Fibroblast of mammary gland (primary cell): Measurements from ENCODE around the gene PSMC3.

Experiments
- DNase-seq: peaks from one replicate; pipeline ENCODE4 v3.0.0-alpha.2; 2010; ENCODE audit warnings: low read depth
- H3K4me3 ChIP-seq: 2 replicates; pipeline ENCODE4 v1.5.1; 2011; ENCODE audit warnings: low read depth, mild to moderate bottlenecking, low read length, moderate library complexity; ENCODE audit not compliant: control insufficient read depth
- TF ChIP-seq, protein P1 (sequence below): conservative IDR thresholded peaks from 2 replicates; pipeline ENCODE4 v1.5.1; 2011; ENCODE audit warnings: low read depth, low read length, inconsistent platforms; ENCODE audit not compliant: control insufficient read depth, insufficient read depth

Gene PSMC3

DNA sequence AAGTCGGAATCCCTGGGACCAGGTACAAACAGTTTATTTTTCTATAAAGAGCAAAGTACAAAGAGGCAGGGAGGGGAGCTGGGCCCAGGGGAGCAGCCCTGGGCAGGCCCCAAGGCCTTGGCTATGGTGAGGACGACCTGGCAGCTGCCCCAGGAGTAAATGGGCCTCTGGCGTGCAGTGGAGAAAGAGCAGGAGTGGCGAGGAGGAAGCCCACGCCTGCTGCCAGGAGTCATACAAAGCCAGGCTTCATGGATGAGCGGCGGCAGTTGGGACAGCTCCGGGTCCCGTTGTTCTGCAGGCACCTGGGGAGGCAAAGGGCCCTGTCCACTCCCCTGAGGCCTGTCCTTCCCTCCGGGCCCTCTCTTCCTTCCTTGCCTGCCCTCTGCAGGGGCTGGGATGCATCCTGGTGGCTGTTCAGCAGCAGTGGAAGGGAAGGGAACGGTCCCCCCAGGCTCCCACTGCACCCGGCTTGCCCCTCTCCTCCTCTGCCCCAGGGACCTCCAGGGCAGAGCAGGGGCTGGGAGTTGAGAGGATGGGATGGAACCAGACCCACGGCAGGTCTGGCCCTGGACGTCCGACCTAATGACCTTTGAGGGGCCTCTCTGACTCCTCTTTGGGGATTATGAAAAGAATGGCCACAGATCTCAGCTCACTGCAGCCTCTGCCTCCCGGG lies 11.6 kb upstream of the PSMC3 start:
- no peak for DNase-seq
- no peak overlapping the region for H3K4me3 ChIP-seq
- TF ChIP-seq, protein P1, sequence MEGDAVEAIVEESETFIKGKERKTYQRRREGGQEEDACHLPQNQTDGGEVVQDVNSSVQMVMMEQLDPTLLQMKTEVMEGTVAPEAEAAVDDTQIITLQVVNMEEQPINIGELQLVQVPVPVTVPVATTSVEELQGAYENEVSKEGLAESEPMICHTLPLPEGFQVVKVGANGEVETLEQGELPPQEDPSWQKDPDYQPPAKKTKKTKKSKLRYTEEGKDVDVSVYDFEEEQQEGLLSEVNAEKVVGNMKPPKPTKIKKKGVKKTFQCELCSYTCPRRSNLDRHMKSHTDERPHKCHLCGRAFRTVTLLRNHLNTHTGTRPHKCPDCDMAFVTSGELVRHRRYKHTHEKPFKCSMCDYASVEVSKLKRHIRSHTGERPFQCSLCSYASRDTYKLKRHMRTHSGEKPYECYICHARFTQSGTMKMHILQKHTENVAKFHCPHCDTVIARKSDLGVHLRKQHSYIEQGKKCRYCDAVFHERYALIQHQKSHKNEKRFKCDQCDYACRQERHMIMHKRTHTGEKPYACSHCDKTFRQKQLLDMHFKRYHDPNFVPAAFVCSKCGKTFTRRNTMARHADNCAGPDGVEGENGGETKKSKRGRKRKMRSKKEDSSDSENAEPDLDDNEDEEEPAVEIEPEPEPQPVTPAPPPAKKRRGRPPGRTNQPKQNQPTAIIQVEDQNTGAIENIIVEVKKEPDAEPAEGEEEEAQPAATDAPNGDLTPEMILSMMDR = no peak

DNA sequence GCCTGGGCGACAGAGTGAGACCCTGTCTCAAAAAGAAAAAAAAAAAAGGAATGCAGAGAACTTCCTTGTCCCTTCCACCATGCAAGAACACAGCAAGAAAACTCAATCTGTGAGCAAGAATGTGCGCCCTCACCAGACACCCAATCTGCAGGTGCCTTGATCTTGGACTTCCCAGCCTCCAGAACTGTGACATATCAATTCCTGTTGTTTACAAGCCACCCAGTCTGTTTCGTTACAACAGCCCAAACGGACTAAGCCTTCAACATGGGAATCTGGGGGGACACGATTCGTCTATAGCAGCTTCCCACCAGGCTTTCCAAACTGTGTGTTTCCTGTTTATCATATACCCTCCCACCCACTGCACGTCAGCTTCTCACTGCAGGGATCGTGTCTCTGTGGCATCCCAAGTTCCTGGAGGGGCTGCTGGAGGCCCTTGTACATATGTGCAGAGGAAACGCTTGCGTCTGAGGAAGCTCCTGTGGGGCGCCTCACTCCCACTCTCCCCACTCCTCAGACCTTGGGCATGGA lies 11.0 kb upstream of the PSMC3 start:
- no peak for DNase-seq
- H3K4me3 ChIP-seq = no peak overlapping the region
- TF ChIP-seq, protein P1 = no peak

DNA sequence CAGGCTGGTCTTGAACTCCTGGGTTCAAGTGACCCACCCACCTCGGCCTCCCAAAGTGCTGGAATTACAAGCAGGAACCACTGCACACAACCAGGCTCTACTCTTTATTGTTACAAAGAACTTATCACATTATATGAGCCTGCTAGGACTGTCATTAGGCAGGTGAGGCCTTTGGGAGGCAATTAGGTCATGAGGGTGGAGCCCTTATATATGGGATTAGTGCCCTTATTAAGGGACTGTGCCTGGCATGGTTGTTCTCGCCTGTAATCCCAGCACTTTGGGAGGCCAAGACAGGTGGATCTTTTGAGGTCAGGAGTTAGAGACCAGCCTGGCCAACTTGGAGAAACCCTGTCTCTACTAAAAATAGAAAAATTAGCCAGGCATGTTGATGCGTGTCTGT lies 10.5 kb upstream of the PSMC3 start:
- no peak overlapping the region for H3K4me3 ChIP-seq
- no peak for DNase-seq
- TF ChIP-seq, protein P1 = no peak

DNA sequence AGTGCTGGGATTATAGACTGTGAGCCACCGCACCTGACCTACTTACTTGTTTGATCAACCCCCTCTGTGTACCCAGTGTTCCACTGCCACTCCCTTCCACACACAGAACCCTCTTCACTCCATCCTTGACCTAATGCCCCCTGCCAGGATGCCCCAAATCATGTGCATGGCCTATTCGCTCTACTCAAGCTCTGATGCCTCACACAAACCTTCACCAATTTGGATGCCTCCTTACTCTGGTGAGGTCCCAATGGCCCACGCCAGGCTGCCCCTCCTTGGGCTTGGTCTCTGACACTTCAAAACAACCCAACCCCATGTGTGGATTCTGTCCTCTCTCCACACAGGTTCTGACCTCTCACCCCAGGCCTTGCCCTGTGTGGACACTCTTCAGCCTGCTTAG lies 9.4 kb upstream of the PSMC3 start:
- TF ChIP-seq, protein P1 = no peak
- no peak for DNase-seq
- H3K4me3 ChIP-seq = no peak overlapping the region

DNA sequence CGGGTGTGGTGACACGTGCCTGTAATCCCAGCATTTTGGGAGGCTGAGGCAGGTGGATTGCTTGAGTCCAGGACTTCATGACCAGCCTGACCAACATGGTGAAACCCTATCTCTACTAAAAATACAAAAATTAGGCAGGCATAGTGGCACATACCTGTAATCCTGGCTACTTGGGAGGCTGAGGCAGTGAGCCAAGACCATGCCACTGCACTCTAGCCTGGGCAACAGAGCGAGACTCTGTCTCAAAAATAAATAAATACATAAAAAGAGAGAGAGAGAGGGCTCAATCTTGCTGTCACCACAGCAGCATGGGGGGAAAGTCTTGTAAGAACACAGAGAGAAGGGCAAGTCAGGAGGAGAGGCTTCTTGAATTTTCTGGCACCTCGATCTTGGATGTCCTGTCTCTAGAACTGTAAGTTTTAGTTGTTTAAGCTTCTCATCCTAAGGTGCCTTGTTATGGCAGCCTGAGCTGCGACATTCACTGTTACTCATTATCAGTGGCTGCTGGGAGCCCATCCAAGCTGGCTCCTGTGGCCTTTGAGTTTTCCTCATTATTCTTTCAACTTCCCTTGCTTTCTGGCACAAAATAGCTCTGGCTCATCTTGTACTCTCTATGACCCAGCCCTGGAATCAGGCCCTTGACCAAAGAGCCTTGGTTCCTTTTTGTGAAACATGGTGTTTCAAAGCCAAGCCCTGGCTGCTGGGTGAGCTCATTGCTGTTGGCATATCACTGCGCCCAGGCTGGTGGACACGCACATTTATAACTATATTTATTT lies 8.0 kb upstream of the PSMC3 start:
- H3K4me3 ChIP-seq = no peak overlapping the region
- TF ChIP-seq, protein P1 = no peak
- DNase-seq = peak; percentile 87

DNA sequence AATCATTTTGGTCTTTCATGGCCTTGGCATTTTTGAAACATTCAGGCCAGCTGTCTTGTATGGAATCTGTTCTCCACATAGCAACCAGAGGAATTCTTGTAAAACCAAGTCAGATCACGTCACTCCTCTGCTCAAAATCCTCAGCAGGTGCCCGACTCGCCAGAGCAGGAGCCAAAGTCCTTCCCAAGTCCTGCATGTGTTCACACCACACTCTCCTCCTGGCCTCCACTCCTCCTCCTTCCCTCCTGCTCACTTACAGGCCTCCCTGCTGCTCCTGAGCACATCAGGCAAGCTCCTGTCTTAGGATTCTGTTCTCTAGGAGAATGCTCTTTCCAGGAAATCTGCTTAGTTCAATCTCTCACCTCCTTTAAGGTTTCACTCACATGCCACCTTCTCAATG lies 6.9 kb upstream of the PSMC3 start:
- DNase-seq = no peak
- H3K4me3 ChIP-seq = no peak overlapping the region
- TF ChIP-seq, protein P1 = no peak
